Psoas muscle (tissue), 8 donors: ENCODE data around the gene NLGN1. TPM values are rescaled to one million over a fixed set of nuclear protein-coding genes. Genes with fewer than 3 reads are reported as not detected.
"Not testable (repeated sequence)": the region's sequence is repeated elsewhere in the genome, so short reads cannot be mapped to it uniquely, and the experiment has no call there.

ENCODE experiments used
- ATAC-seq, 4 donors: fragments of 200-7000 bp; cut with Tn5 transposase; one replicate each; pipeline ENCODE4 v1.9.1; 2020; ENCODE audit warnings: moderate library complexity in 3 of 4, mild to moderate bottlenecking in 2 of 4
- DNase-seq, 2 donors: peaks; one replicate each; pipeline ENCODE4 v3.0.0-alpha.2; 2020
- H3K27ac ChIP-seq: fragments of 200-600 bp; one replicate; pipeline ENCODE4 v1.8.0; 2022
- H3K27me3 ChIP-seq, 3 donors: fragments of 200-600 bp in 1 of 3; one replicate each; pipeline versions ENCODE4 v1.6.1 to v1.8.0; 2013 to 2022; ENCODE audit warnings: low read length in 2 of 3, mild to moderate bottlenecking in 2 of 3, moderate library complexity in 1 of 3; ENCODE audit not compliant: insufficient read depth in 3 of 3
- H3K36me3 ChIP-seq, 2 donors: fragments of 200-600 bp in 1 of 2; one replicate each; pipeline versions ENCODE4 v1.6.1 to v1.8.0; 2013 to 2022; ENCODE audit warnings: low read depth in 1 of 2, mild to moderate bottlenecking in 1 of 2, moderate library complexity in 1 of 2; ENCODE audit not compliant: insufficient read depth in 1 of 2
- H3K4me1 ChIP-seq: fragments of 200-600 bp; one replicate; pipeline ENCODE4 v1.8.0; 2022
- H3K4me3 ChIP-seq: fragments of 200-600 bp; one replicate; pipeline ENCODE4 v1.8.0; 2022; ENCODE audit warnings: mild to moderate bottlenecking
- H3K9me3 ChIP-seq: fragments of 200-600 bp; one replicate; pipeline ENCODE4 v1.8.0; 2022
- CTCF ChIP-seq: fragments of 200-600 bp; IDR thresholded peaks from one replicate; pipeline ENCODE4 v1.8.0; 2022; ENCODE audit warnings: antibody characterized with exemption
- WGBS, 3 donors: extraction: QIAGEN DNeasy Blood & Tissue Kit; methylation state at CpG; one replicate each; pipeline versions ENCODE4 v1.1.6 to v1.1.7; 2013; 5-methylcytosine and 5-hydroxymethylcytosine counted together
- intact Hi-C, 2 donors: fragments of 100-400 bp; cut with DNase I; formaldehyde crosslinking; loops; one replicate each; pipeline versions ENCODE4 v1.11.0 to v1.14.2; 2022
- polyA plus RNA-seq, 3 donors: library from polyadenylated mRNA; stranded (reverse); fragments of 200-250 nt; gene quantifications; one replicate each; pipeline ENCODE4 v1.2.3, GENCODE V29; 2013
- total RNA-seq, 4 donors: library from RNA; stranded (reverse); fragmentation: NEBNext Ultra II Directional in 2 of 4; extraction: Animal tissue kit (Norgen Biotek cat#: 25700) in 2 of 4; gene quantifications; one replicate each; pipeline versions ENCODE4 v1.2.1 to v1.2.4, GENCODE V29; 2021 to 2023
- donor health status: healthy with polysubstance abuse.
- donor health status: DM: no; HTN: no; CAD: no; lungs with moderate emphysema.
- donor health status: Bipolar disorder and iron deficiency.
- donor health status: healthy.
- donor health status: DM: yes; HTN: yes; CAD: no.
- donor health status: DM: no; HTN: no; CAD: no.
- donor health status: DM: no; HTN: no; CAD: no.
- donor health status: DM: yes; HTN: yes; CAD: no.

NLGN1 gene
- total and polyA plus RNA-seq, 7 donors = 0.04 to 1.0 (median 0.54) TPM

- DNase-seq = no peak
- WGBS, 3 donors = 89 to 93% (median 91%) methylated on average over 5 of the region's 5 CpGs
- intact Hi-C loops = no loop called here
These were observed 31.5 kb downstream of the NLGN1 start for GRCh38 chr3:173429076-173429475.

GRCh38 chr3:173429527-173429926, 32.0 kb downstream of the NLGN1 start:
- Histone ChIP-seq H3K4me3 (no peak overlapping the region), H3K36me3 (no peaks in the 10 kb centered on the region), H3K9me3 (peaks cover 3% of the 10 kb centered on the region), H3K4me1 (no peaks in the 10 kb centered on the region), H3K27me3 (no peaks in the 10 kb centered on the region), H3K27ac (no peak overlapping the region)
- TF ChIP-seq CTCF = no peak
- WGBS, 3 donors = 68 to 95% (median 88%) methylated on average over 1 of the region's 1 CpG
- ATAC-seq = no peak
- intact Hi-C loops = no loop called here
- no peak for DNase-seq

More at GRCh38 chr3:173429076-173429475, 31.5 kb downstream of the NLGN1 start:
- ATAC-seq = no peak
- TF ChIP-seq CTCF = no peak
- Histone ChIP-seq H3K27ac (no peak overlapping the region), H3K36me3 (no peaks in the 10 kb centered on the region), H3K4me3 (no peak overlapping the region), H3K27me3 (no peaks in the 10 kb centered on the region), H3K9me3 (peaks cover 3% of the 10 kb centered on the region), H3K4me1 (no peaks in the 10 kb centered on the region)

- no peak for ATAC-seq
- no peak for TF ChIP-seq CTCF
These were observed 33.0 kb downstream of the NLGN1 start for GRCh38 chr3:173430576-173430975.

GRCh38 chr3:173439004-173439403, 41.5 kb downstream of the NLGN1 start:
- Histone ChIP-seq H3K36me3 (no peaks in the 10 kb centered on the region), H3K4me1 (no peaks in the 10 kb centered on the region), H3K9me3 (no peaks in the 10 kb centered on the region), H3K27ac (no peak overlapping the region), H3K4me3 (no peak overlapping the region), H3K27me3 (no peaks in the 10 kb centered on the region)
- WGBS, 3 donors = 16 to 36% (median 27%) methylated on average over 1 of the region's 1 CpG
- no peak for TF ChIP-seq CTCF
- no peak for ATAC-seq
- intact Hi-C loops = no loop called here
- DNase-seq = no peak

More at GRCh38 chr3:173430576-173430975, 33.0 kb downstream of the NLGN1 start:
- Histone ChIP-seq H3K9me3 (peaks cover under 1% of the 10 kb centered on the region), H3K4me3 (no peak overlapping the region), H3K36me3 (no peaks in the 10 kb centered on the region), H3K4me1 (no peaks in the 10 kb centered on the region), H3K27me3 (no peaks in the 10 kb centered on the region), H3K27ac (no peak overlapping the region)
- no peak for DNase-seq
- intact Hi-C loops = no loop called here
- 59 to 72% (median 68%) methylated on average over 2 of the region's 2 CpGs for WGBS, 3 donors

GRCh38 chr3:173440514-173440913, 43.0 kb downstream of the NLGN1 start:
- no peak for TF ChIP-seq CTCF
- Histone ChIP-seq H3K9me3 (no peaks in the 10 kb centered on the region), H3K27me3 (no peaks in the 10 kb centered on the region), H3K27ac (no peak overlapping the region), H3K4me3 (no peak overlapping the region), H3K4me1 (no peaks in the 10 kb centered on the region), H3K36me3 (no peaks in the 10 kb centered on the region)
- intact Hi-C loops = no loop called here
- no peak for DNase-seq
- no peak for ATAC-seq
- 82 to 87% (median 86%) methylated on average over 3 of the region's 3 CpGs for WGBS, 3 donors

GRCh38 chr3:173451561-173451960, 54.0 kb downstream of the NLGN1 start:
- H3K9me3 ChIP-seq, H3K4me1 ChIP-seq, intact Hi-C loops, H3K4me3 ChIP-seq, H3K27ac ChIP-seq, H3K36me3 ChIP-seq, H3K27me3 ChIP-seq, DNase-seq, ATAC-seq: not testable (repeated sequence)
- 90 to 93% (median 92%) methylated on average over 10 of the region's 10 CpGs for WGBS, 3 donors
